GM18867 (cell line): ENCODE results near the gene SCAF8.

ENCODE experiments used
- ATAC-seq: cut with Tn5 transposase; IDR thresholded peaks from one replicate; pipeline ENCODE4 v1.9.1; 2021; ENCODE audit warnings: mild to moderate bottlenecking, moderate library complexity; ENCODE audit not compliant: unreplicated experiment

Gene SCAF8

GRCh38 chr6:154876486-154877280 is 143.5 kb downstream of the SCAF8 start:
- ATAC-seq: no peak

- no peak for ATAC-seq
These were observed 145.8 kb downstream of the SCAF8 start for GRCh38 chr6:154878871-154879491.

GRCh38 chr6:154882107-154882506 is 148.9 kb downstream of the SCAF8 start:
- no peak for ATAC-seq
